Parathyroid adenoma (tissue), 2 donors: ENCODE data around the gene PEX19.

Source experiments
- H2AFZ ChIP-seq: fragments of 300-600 bp; sonication (generic); one replicate; pipeline ENCODE4 v1.7.0; 2017; ENCODE audit warnings: antibody characterized with exemption, mild to moderate bottlenecking
- H3K27ac ChIP-seq: fragments of 300-600 bp; sonication (generic); one replicate; pipeline ENCODE4 v1.7.0; 2017
- H3K27me3 ChIP-seq: fragments of 300-600 bp; sonication (generic); one replicate; pipeline ENCODE4 v1.7.0; 2017; ENCODE audit warnings: low read length; ENCODE audit not compliant: control insufficient read depth, insufficient read depth
- H3K36me3 ChIP-seq: fragments of 300-600 bp; sonication (generic); one replicate; pipeline ENCODE4 v1.7.0; 2017; ENCODE audit warnings: low read length; ENCODE audit not compliant: control insufficient read depth, insufficient read depth
- H3K4me1 ChIP-seq: fragments of 300-600 bp; sonication (generic); one replicate; pipeline ENCODE4 v1.7.0; 2017; ENCODE audit warnings: control low read depth
- H3K4me2 ChIP-seq: fragments of 300-600 bp; sonication (generic); one replicate; pipeline ENCODE4 v1.7.0; 2017; ENCODE audit warnings: low read length
- H3K4me3 ChIP-seq: fragments of 300-600 bp; sonication (generic); one replicate; pipeline ENCODE4 v1.7.0; 2017; ENCODE audit warnings: low read depth, low read length
- H3K79me2 ChIP-seq: fragments of 300-600 bp; sonication (generic); one replicate; pipeline ENCODE4 v1.7.0; 2017; ENCODE audit warnings: control low read depth
- H3K9ac ChIP-seq: fragments of 300-600 bp; sonication (generic); one replicate; pipeline ENCODE4 v1.7.0; 2017; ENCODE audit warnings: mild to moderate bottlenecking
- H3K9me3 ChIP-seq: fragments of 300-600 bp; sonication (generic); one replicate; pipeline ENCODE4 v1.7.0; 2017; ENCODE audit warnings: low read length; ENCODE audit not compliant: control insufficient read depth
- TF ChIP-seq, protein P1 (sequence below): fragments of 300-600 bp; sonication (generic); IDR thresholded peaks from one replicate; pipeline ENCODE4 v1.7.0; 2017; ENCODE audit warnings: antibody characterized with exemption, mild to moderate bottlenecking
- donor health status: primary hyperparathyroidism.

Gene PEX19

DNA sequence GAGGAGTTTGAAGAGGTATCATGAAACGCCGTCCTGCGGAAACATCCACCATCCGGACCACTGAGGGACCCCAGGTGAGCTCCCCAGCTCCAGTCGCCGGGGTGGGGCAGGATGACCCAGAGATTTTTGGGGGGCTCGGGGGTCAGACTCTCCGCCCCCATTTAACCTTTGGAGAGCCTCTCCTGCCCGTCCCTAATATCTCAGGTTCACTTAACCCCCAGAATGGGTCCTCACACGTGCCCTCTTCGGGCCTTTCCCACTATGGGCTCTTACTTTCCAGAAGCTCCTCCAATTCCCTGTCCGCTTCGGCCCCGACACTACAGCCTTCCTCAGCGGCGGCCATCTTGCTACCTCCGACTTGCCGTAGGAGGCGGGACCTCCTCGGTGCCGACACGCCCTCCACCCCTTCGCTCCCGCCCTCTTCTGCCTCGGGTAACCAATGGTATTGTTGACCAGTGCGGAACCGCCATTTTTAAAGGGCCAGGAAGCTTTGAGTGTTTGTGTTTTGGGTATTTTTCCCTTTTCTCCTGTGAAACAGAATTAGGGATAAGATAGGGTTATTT, at the start of gene PEX19:
PEX19 (minus strand) TSS at position 352 of the 563 bp plus-strand sequence; CDS start at position 343, 9 bp downstream.
- H3K9ac ChIP-seq: peak within 1 kb of the TSS; percentile 81
- no peaks in the 10 kb centered on the region for H3K27me3 ChIP-seq
- H3K4me3 ChIP-seq: peak within 1 kb of the TSS; percentile 90
- peak within 1 kb of the TSS; percentile 86 for H3K4me2 ChIP-seq
- peak within 1 kb of the TSS; percentile 47 for H3K27ac ChIP-seq
- peak within 1 kb of the TSS; percentile 80 for H2AFZ ChIP-seq
- TF ChIP-seq, protein P1, sequence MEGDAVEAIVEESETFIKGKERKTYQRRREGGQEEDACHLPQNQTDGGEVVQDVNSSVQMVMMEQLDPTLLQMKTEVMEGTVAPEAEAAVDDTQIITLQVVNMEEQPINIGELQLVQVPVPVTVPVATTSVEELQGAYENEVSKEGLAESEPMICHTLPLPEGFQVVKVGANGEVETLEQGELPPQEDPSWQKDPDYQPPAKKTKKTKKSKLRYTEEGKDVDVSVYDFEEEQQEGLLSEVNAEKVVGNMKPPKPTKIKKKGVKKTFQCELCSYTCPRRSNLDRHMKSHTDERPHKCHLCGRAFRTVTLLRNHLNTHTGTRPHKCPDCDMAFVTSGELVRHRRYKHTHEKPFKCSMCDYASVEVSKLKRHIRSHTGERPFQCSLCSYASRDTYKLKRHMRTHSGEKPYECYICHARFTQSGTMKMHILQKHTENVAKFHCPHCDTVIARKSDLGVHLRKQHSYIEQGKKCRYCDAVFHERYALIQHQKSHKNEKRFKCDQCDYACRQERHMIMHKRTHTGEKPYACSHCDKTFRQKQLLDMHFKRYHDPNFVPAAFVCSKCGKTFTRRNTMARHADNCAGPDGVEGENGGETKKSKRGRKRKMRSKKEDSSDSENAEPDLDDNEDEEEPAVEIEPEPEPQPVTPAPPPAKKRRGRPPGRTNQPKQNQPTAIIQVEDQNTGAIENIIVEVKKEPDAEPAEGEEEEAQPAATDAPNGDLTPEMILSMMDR: no peak
- H3K79me2 ChIP-seq: no peaks in the 10 kb centered on the region
- no peaks in the 10 kb centered on the region for H3K9me3 ChIP-seq
- no peaks in the 10 kb centered on the region for H3K36me3 ChIP-seq
- H3K4me1 ChIP-seq: no peaks in the 10 kb centered on the region

- Histone ChIP-seq H2AFZ (no peak overlapping the region), H3K4me2 (no peak overlapping the region), H3K36me3 (no peaks in the 10 kb centered on the region), H3K9me3 (no peaks in the 10 kb centered on the region), H3K27ac (no peak overlapping the region), H3K4me1 (no peaks in the 10 kb centered on the region), H3K27me3 (no peaks in the 10 kb centered on the region), H3K4me3 (no peak overlapping the region), H3K9ac (no peak overlapping the region), H3K79me2 (no peaks in the 10 kb centered on the region)
- TF ChIP-seq, protein P1: no peak
Measured at GRCh38 chr1:160332516-160332915, 47.6 kb upstream of the PEX19 start.

DNA sequence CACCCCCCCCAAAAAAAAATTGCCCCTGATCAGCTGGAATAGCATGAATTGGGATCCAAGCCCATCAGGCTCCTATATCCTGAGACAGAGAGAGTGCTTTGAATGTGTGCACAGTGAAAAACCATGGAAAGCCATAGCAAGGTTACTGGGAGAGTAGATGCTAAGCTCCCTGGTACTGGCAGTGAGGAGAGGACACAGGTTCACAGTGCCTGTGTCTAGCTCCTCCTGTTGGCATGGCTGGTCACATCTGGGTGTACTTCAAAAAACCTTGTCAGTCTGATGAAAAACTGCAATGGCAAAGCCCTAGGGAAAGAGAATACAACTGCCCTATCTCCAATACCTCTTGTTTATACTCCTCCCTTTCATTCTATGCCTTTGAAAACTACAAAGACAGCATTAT, 45.2 kb upstream of the PEX19 start:
- H3K79me2 ChIP-seq: no peaks in the 10 kb centered on the region
- no peak overlapping the region for H3K27ac ChIP-seq
- no peak overlapping the region for H3K4me3 ChIP-seq
- no peak overlapping the region for H3K9ac ChIP-seq
- H3K4me2 ChIP-seq: no peak overlapping the region
- TF ChIP-seq, protein P1: no peak
- H3K9me3 ChIP-seq: no peaks in the 10 kb centered on the region
- H3K27me3 ChIP-seq: no peaks in the 10 kb centered on the region
- no peaks in the 10 kb centered on the region for H3K4me1 ChIP-seq
- H3K36me3 ChIP-seq: no peaks in the 10 kb centered on the region
- H2AFZ ChIP-seq: no peak overlapping the region

- Histone ChIP-seq H3K79me2 (no peaks in the 10 kb centered on the region), H3K27me3 (no peaks in the 10 kb centered on the region), H3K27ac (no peak overlapping the region), H3K4me2 (no peak overlapping the region), H3K36me3 (no peaks in the 10 kb centered on the region), H2AFZ (no peak overlapping the region), H3K9me3 (no peaks in the 10 kb centered on the region), H3K4me1 (no peaks in the 10 kb centered on the region), H3K9ac (no peak overlapping the region), H3K4me3 (no peak overlapping the region)
- TF ChIP-seq, protein P1: no peak
Measured at GRCh38 chr1:160328184-160328583, 43.3 kb upstream of the PEX19 start.

DNA sequence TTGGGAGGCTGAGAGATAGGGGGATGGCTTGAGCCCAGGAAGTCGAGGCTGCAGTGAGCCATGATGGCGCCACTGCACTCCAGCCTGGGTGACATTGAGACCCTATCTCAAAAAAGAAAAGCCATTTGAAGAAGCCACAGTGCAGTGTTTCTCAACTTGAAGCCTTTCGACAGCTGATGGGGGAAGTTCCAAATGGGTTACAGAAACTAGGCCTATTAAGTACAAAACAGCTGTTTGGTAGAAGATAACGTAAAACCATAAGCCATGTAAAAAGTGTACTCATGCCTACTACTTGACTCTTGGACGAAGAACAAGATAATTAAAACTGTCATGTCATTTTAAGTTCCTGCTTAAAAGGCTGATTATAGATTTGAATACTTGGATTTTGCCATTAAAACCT, 41.5 kb upstream of the PEX19 start:
- H3K27me3 ChIP-seq: no peaks in the 10 kb centered on the region
- H3K4me3 ChIP-seq: no peak overlapping the region
- H3K4me1 ChIP-seq: no peaks in the 10 kb centered on the region
- no peak overlapping the region for H3K27ac ChIP-seq
- TF ChIP-seq, protein P1: no peak
- no peaks in the 10 kb centered on the region for H3K79me2 ChIP-seq
- no peak overlapping the region for H2AFZ ChIP-seq
- no peak overlapping the region for H3K9ac ChIP-seq
- H3K36me3 ChIP-seq: no peaks in the 10 kb centered on the region
- no peaks in the 10 kb centered on the region for H3K9me3 ChIP-seq
- no peak overlapping the region for H3K4me2 ChIP-seq
